H9 (cell line): Measurements from ENCODE around the gene TSPO. TPM values are rescaled to one million over a fixed set of nuclear protein-coding genes. Genes with fewer than 3 reads are reported as not detected.

ENCODE experiments used
- DNase-seq: peaks from one replicate; pipeline ENCODE4 v3.0.0-alpha.2; 2017
- H2AFZ ChIP-seq: one replicate; pipeline ENCODE4 v1.6.1; 2013; ENCODE audit warnings: mild to moderate bottlenecking, low read length, control low read depth, moderate library complexity
- H2AK5ac ChIP-seq: 2 replicates; pipeline ENCODE4 v1.6.1; 2013; ENCODE audit warnings: low read length, control low read depth, mixed read lengths; ENCODE audit not compliant: insufficient read length
- H2BK120ac ChIP-seq: one replicate; pipeline ENCODE4 v1.6.1; 2013; ENCODE audit warnings: low read depth, mild to moderate bottlenecking, low read length, control low read depth, inconsistent platforms; ENCODE audit not compliant: poor library complexity, severe bottlenecking
- H2BK12ac ChIP-seq: 2 replicates; pipeline ENCODE4 v1.6.1; 2013; ENCODE audit warnings: low read length, control low read depth, mixed read lengths, low read depth; ENCODE audit not compliant: insufficient read length
- H2BK15ac ChIP-seq: 2 replicates; pipeline ENCODE4 v1.6.1; 2013; ENCODE audit warnings: low read depth, low read length, control low read depth
- H2BK20ac ChIP-seq: one replicate; pipeline ENCODE4 v1.6.1; 2013; ENCODE audit warnings: low read depth, mild to moderate bottlenecking, low read length, control low read depth, inconsistent platforms; ENCODE audit not compliant: poor library complexity, severe bottlenecking
- H2BK5ac ChIP-seq: 2 replicates; pipeline ENCODE4 v1.6.1; 2013; ENCODE audit warnings: low read length, control low read depth, mixed read lengths; ENCODE audit not compliant: insufficient read length
- H3K14ac ChIP-seq: 2 replicates; pipeline ENCODE4 v1.6.1; 2013; ENCODE audit warnings: low read length, control low read depth; ENCODE audit not compliant: insufficient read depth
- H3K18ac ChIP-seq: 2 replicates; pipeline ENCODE4 v1.6.1; 2013; ENCODE audit warnings: low read depth, mild to moderate bottlenecking, mixed read lengths, low read length, control low read depth; ENCODE audit not compliant: insufficient read length
- H3K23ac ChIP-seq: 2 replicates; pipeline ENCODE4 v1.6.1; 2013; ENCODE audit warnings: low read length, control low read depth, mixed read lengths, low read depth; ENCODE audit not compliant: insufficient read length
- H3K23me2 ChIP-seq: 2 replicates; pipeline ENCODE4 v1.6.1; 2013; ENCODE audit warnings: low read depth, mild to moderate bottlenecking, mixed read lengths, low read length, control low read depth; ENCODE audit not compliant: insufficient read length, poor library complexity, severe bottlenecking
- H3K27ac ChIP-seq: 2 replicates; pipeline ENCODE4 v1.5.1; 2013; ENCODE audit warnings: low read length, control low read depth, mixed read lengths, low read depth; ENCODE audit not compliant: insufficient read length
- H3K27me3 ChIP-seq: 2 replicates; pipeline ENCODE4 v1.6.1; 2013; ENCODE audit warnings: low read length, control low read depth, inconsistent platforms; ENCODE audit not compliant: insufficient read depth
- H3K4ac ChIP-seq: 2 replicates; pipeline ENCODE4 v1.6.1; 2013; ENCODE audit warnings: low read depth, mild to moderate bottlenecking, control low read depth, inconsistent platforms, low read length, moderate library complexity
- H3K4me1 ChIP-seq: 2 replicates; pipeline ENCODE4 v1.6.1; 2013; ENCODE audit warnings: low read length, control low read depth, inconsistent platforms; ENCODE audit not compliant: insufficient read depth
- H3K4me2 ChIP-seq: 2 replicates; pipeline ENCODE4 v1.6.1; 2013; ENCODE audit warnings: low read length, control low read depth, mixed read lengths; ENCODE audit not compliant: insufficient read length, insufficient read depth
- H3K56ac ChIP-seq: 2 replicates; pipeline ENCODE4 v1.6.1; 2013; ENCODE audit warnings: low read depth, mild to moderate bottlenecking, mixed read lengths, low read length, control low read depth; ENCODE audit not compliant: insufficient read length
- H3K79me1 ChIP-seq: 2 replicates; pipeline ENCODE4 v1.6.1; 2013; ENCODE audit warnings: low read depth, mild to moderate bottlenecking, moderate library complexity, low read length, control low read depth, inconsistent platforms; ENCODE audit not compliant: insufficient read depth, poor library complexity, severe bottlenecking
- H3K79me2 ChIP-seq: 2 replicates; pipeline ENCODE4 v1.6.1; 2013; ENCODE audit warnings: low read length, control low read depth, inconsistent platforms; ENCODE audit not compliant: insufficient read depth
- H3K9ac ChIP-seq: 2 replicates; pipeline ENCODE4 v1.6.1; 2013; ENCODE audit warnings: low read length, control low read depth, mixed read lengths; ENCODE audit not compliant: insufficient read length; ENCODE audit errors: extremely low read depth
- H3K9me3 ChIP-seq: one replicate; pipeline ENCODE4 v1.6.1; 2013; ENCODE audit warnings: low read depth, low read length, inconsistent platforms; ENCODE audit not compliant: control insufficient read depth
- H3T11ph ChIP-seq: one replicate; pipeline ENCODE4 v1.6.1; 2013; ENCODE audit warnings: mild to moderate bottlenecking, low read length, control low read depth, inconsistent platforms
- H4K20me1 ChIP-seq: one replicate; pipeline ENCODE4 v1.6.1; 2013; ENCODE audit not compliant: control insufficient read depth, insufficient read length, insufficient read depth
- H4K5ac ChIP-seq: 2 replicates; pipeline ENCODE4 v1.6.1; 2013; ENCODE audit warnings: low read depth, mild to moderate bottlenecking, mixed read lengths, low read length, control low read depth; ENCODE audit not compliant: insufficient read length
- H4K8ac ChIP-seq: replicated peaks from 2 replicates; pipeline ENCODE4 v1.6.1; 2013; ENCODE audit warnings: low read length, control low read depth, mixed read lengths, low read depth; ENCODE audit not compliant: insufficient read length
- H4K91ac ChIP-seq: 2 replicates; pipeline ENCODE4 v1.6.1; 2013; ENCODE audit warnings: low read depth, mild to moderate bottlenecking, moderate library complexity, mixed read lengths, low read length, control low read depth; ENCODE audit not compliant: insufficient read length
- H3K27ac Mint-ChIP-seq, 3 experiments: 2 replicates in 2 of 3; 3 replicates in 1 of 3; pipeline ENCODE4 v1.8.0; 2020 to 2021; ENCODE audit warnings: mixed read lengths in 3 of 3, mild to moderate bottlenecking in 1 of 3, moderate library complexity in 1 of 3
- H3K27me3 Mint-ChIP-seq: 2 replicates; pipeline ENCODE4 v1.8.0; 2021; ENCODE audit warnings: low read depth, mild to moderate bottlenecking, moderate library complexity, mixed read lengths
- H3K36me3 Mint-ChIP-seq, 3 experiments: 2 replicates in 2 of 3; 3 replicates in 1 of 3; pipeline ENCODE4 v1.8.0; 2020 to 2021; ENCODE audit warnings: low read depth in 3 of 3, mixed read lengths in 3 of 3; ENCODE audit not compliant: insufficient read depth in 1 of 3
- H3K4me1 Mint-ChIP-seq, 2 experiments: 2 replicates each; pipeline ENCODE4 v1.8.0; 2020; ENCODE audit warnings: mixed read lengths in 2 of 2
- H3K4me3 Mint-ChIP-seq, 2 experiments: 2 replicates in 1 of 2; 3 replicates in 1 of 2; pipeline ENCODE4 v1.8.0; 2020 to 2021; ENCODE audit warnings: mild to moderate bottlenecking in 2 of 2, mixed read lengths in 2 of 2, moderate library complexity in 1 of 2
- H3K9me3 Mint-ChIP-seq, 2 experiments: 2 replicates in 1 of 2; 3 replicates in 1 of 2; pipeline ENCODE4 v1.8.0; 2020; ENCODE audit warnings: mild to moderate bottlenecking in 2 of 2, mixed read lengths in 2 of 2, moderate library complexity in 1 of 2
- WGBS: extraction: QIAGEN DNeasy Blood & Tissue Kit; methylation state at CpG from one replicate; pipeline ENCODE4 v1.1.7; 2013; ENCODE audit warnings: missing lambda C conversion rate, low lambda C conversion rate, mixed read lengths; ENCODE audit not compliant: insufficient read length; ENCODE audit errors: extremely low coverage; 5-methylcytosine and 5-hydroxymethylcytosine counted together
- total RNA-seq: library from RNA; stranded (reverse); gene quantifications from 2 replicates; pipeline ENCODE4 v1.2.1, GENCODE V29; 2021
- TF ChIP-seq, protein P1 (sequence below): fragments of 200-600 bp; sonication (generic); conservative IDR thresholded peaks from 3 replicates; pipeline ENCODE4 v1.8.0; 2021; ENCODE audit warnings: antibody characterized with exemption, mild to moderate bottlenecking

Gene TSPO
- total RNA-seq, 1 experiment from 2014 or later = 14.8 TPM

DNA sequence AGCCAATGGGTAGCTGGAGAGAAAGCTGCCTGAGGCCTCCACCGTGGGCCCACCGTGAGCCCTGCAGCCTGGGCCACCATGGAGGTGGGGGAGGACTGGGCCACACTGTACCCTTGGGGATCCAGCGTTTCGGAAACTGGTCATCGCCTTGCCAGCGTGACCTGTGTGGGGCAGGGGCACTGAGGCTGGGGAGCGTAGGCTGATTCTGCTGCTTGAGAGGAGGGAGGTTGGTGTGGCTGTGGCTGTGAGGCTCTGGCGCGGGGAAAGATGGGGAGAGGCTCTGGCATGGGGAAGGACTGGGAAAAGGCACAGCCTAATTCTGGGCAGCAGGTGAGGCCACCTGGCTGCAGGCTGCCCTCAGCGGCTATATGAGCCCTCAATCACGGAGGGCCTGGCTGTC, 48.2 kb downstream of the TSPO start:
- Histone ChIP-seq H3K23ac (no peak overlapping the region), H3K4me1 (no peaks in the 10 kb centered on the region), H3K27me3 (no peaks in the 10 kb centered on the region), H2BK5ac (no peak overlapping the region), H2BK20ac (no peak overlapping the region), H3K27ac (no peak overlapping the region), H3K56ac (no peak overlapping the region), H4K20me1 (no peaks in the 10 kb centered on the region), H3K9ac (no peak overlapping the region), H2AK5ac (no peak overlapping the region), H3K4ac (no peak overlapping the region), H3K23me2 (no peaks in the 10 kb centered on the region), H3K14ac (no peak overlapping the region; the same call in 1 of the 2 replicates), H3T11ph (no peak overlapping the region), H2BK120ac (no peak overlapping the region), H4K8ac (no peak overlapping the region), H4K91ac (no peak overlapping the region), H3K4me2 (no peak overlapping the region), H2AFZ (no peak overlapping the region), H4K5ac (no peak overlapping the region), H2BK15ac (no peak overlapping the region), H3K79me2 (no peaks in the 10 kb centered on the region), H3K79me1 (no peaks in the 10 kb centered on the region), H2BK12ac (no peak overlapping the region), H3K9me3 (no peaks in the 10 kb centered on the region), H3K18ac (no peak overlapping the region)
- H3K27me3 Mint-ChIP-seq = peaks cover 6% of the 10 kb centered on the region
- DNase-seq = no peak
- peaks cover 14 to 21% of the 10 kb centered on the region in 2 experiments for H3K4me1 Mint-ChIP-seq
- no CpG with 5 or more reads among the region's 11 CpGs for WGBS
- H3K4me3 Mint-ChIP-seq = no peak overlapping the region
- no peak overlapping the region for H3K27ac Mint-ChIP-seq
- no peaks in the 10 kb centered on the region for H3K36me3 Mint-ChIP-seq
- no peaks in the 10 kb centered on the region for H3K9me3 Mint-ChIP-seq
- TF ChIP-seq, protein P1, sequence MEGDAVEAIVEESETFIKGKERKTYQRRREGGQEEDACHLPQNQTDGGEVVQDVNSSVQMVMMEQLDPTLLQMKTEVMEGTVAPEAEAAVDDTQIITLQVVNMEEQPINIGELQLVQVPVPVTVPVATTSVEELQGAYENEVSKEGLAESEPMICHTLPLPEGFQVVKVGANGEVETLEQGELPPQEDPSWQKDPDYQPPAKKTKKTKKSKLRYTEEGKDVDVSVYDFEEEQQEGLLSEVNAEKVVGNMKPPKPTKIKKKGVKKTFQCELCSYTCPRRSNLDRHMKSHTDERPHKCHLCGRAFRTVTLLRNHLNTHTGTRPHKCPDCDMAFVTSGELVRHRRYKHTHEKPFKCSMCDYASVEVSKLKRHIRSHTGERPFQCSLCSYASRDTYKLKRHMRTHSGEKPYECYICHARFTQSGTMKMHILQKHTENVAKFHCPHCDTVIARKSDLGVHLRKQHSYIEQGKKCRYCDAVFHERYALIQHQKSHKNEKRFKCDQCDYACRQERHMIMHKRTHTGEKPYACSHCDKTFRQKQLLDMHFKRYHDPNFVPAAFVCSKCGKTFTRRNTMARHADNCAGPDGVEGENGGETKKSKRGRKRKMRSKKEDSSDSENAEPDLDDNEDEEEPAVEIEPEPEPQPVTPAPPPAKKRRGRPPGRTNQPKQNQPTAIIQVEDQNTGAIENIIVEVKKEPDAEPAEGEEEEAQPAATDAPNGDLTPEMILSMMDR = no peak
